ENCODE results near the gene LYSMD2.

- TF ChIP-seq CREB1 (CRISPR knock-in tag; IDR thresholded peaks at IDR 0.05) (no peak), CTCF (IDR thresholded peaks at IDR 0.05) (no peak), MAX (CRISPR knock-in tag; IDR thresholded peaks at IDR 0.05) (no peak), E2F5 (CRISPR knock-in tag; IDR thresholded peaks at IDR 0.05) (no peak), ZNF512 (CRISPR knock-in tag; IDR thresholded peaks at IDR 0.05; ENCODE audit: borderline replicate concordance) (no peak), PRDM15 (CRISPR knock-in tag; IDR thresholded peaks at IDR 0.05) (no peak)
These were observed 59.4 kb downstream of the LYSMD2 start for GRCh38 chr15:51678096-51678495.

Measured in WTC11 (cell line).